Muscle layer of colon (tissue), 2 donors: ENCODE measurements around the gene PTPRH.
"Not testable (repeated sequence)": the region's sequence is repeated elsewhere in the genome, so short reads cannot be mapped to it uniquely, and the experiment has no call there.

ENCODE experiments used
- H3K27ac ChIP-seq: one replicate; pipeline ENCODE4 v1.7.0; 2013; ENCODE audit warnings: low read depth, mild to moderate bottlenecking, low read length, moderate library complexity
- H3K27me3 ChIP-seq, 2 donors: one replicate each; pipeline ENCODE4 v1.7.0; 2013; ENCODE audit warnings: low read length in 2 of 2, mild to moderate bottlenecking in 2 of 2; ENCODE audit not compliant: insufficient read depth in 2 of 2, control insufficient read depth in 1 of 2
- H3K36me3 ChIP-seq: one replicate; pipeline ENCODE4 v1.7.0; 2013; ENCODE audit warnings: mild to moderate bottlenecking, low read length; ENCODE audit not compliant: insufficient read depth
- H3K4me1 ChIP-seq: one replicate; pipeline ENCODE4 v1.7.0; 2013; ENCODE audit warnings: mild to moderate bottlenecking, low read length; ENCODE audit not compliant: insufficient read depth
- H3K4me3 ChIP-seq, 2 donors: one replicate each; pipeline ENCODE4 v1.7.0; 2013; ENCODE audit warnings: low read length in 2 of 2, low read depth in 1 of 2, mild to moderate bottlenecking in 1 of 2, moderate library complexity in 1 of 2
- H3K9ac ChIP-seq: one replicate; pipeline ENCODE4 v1.7.0; 2013; ENCODE audit warnings: low read length
- H3K9me3 ChIP-seq: one replicate; pipeline ENCODE4 v1.7.0; 2013; ENCODE audit warnings: mild to moderate bottlenecking, low read length
- donor health status: abdominal sarcoma.
- donor health status: Adenocarcinoma of cecum.

PTPRH gene

GRCh38 chr19:55216461-55217198 is 7.3 kb upstream of the PTPRH start:
- H3K4me3 ChIP-seq, result peak overlapping the region in 1 of 2 donors; percentile 33

GRCh38 chr19:55213547-55213946 is 4.2 kb upstream of the PTPRH start:
- peaks cover 7% of the 10 kb centered on the region for H3K9me3 ChIP-seq
- H3K4me3 ChIP-seq, result no peak overlapping the region
- H3K9ac ChIP-seq, result no peak overlapping the region
- no peaks in the 10 kb centered on the region for H3K4me1 ChIP-seq
- H3K27me3 ChIP-seq, result peaks cover 0 to 5% of the 10 kb centered on the region in 2 donors
- H3K36me3 ChIP-seq, result no peaks in the 10 kb centered on the region
- no peak overlapping the region for H3K27ac ChIP-seq

More at GRCh38 chr19:55216461-55217198, 7.3 kb upstream of the PTPRH start:
- Histone ChIP-seq H3K36me3 (no peaks in the 10 kb centered on the region), H3K27me3 (peaks cover 0 to 5% of the 10 kb centered on the region in 2 donors), H3K27ac (peak overlapping the region; percentile 13), H3K4me1 (no peaks in the 10 kb centered on the region), H3K9ac (no peak overlapping the region), H3K9me3 (peaks cover 7% of the 10 kb centered on the region)

- no peak overlapping the region for H3K4me3 ChIP-seq
- peaks cover 0 to 5% of the 10 kb centered on the region in 2 donors for H3K27me3 ChIP-seq
- H3K9ac ChIP-seq, result no peak overlapping the region
- H3K27ac ChIP-seq, result no peak overlapping the region
- H3K9me3 ChIP-seq, result peaks cover 7% of the 10 kb centered on the region
- no peaks in the 10 kb centered on the region for H3K4me1 ChIP-seq
- no peaks in the 10 kb centered on the region for H3K36me3 ChIP-seq
Measured at GRCh38 chr19:55212447-55212846, 3.1 kb upstream of the PTPRH start.

GRCh38 chr19:55209693-55210472 is 582 bp upstream of the PTPRH start:
- Histone ChIP-seq H3K9me3 (peaks cover 7% of the 10 kb centered on the region), H3K4me3 (no peak overlapping the region), H3K27me3 (peaks cover 5 to 7% of the 10 kb centered on the region in 2 donors), H3K9ac (no peak overlapping the region), H3K4me1 (no peaks in the 10 kb centered on the region), H3K36me3 (no peaks in the 10 kb centered on the region), H3K27ac (no peak overlapping the region)

- H3K9me3 ChIP-seq, result no peaks in the 10 kb centered on the region
- peak overlapping the region in 1 of 2 donors; percentile 38 for H3K4me3 ChIP-seq
- H3K4me1 ChIP-seq, result no peaks in the 10 kb centered on the region
- no peak overlapping the region for H3K27ac ChIP-seq
- H3K36me3 ChIP-seq, result no peaks in the 10 kb centered on the region
- H3K9ac ChIP-seq, result no peak overlapping the region
- peaks cover 2 to 7% of the 10 kb centered on the region in 2 donors for H3K27me3 ChIP-seq
Measured at GRCh38 chr19:55206664-55207500, 2.4 kb downstream of the PTPRH start.

GRCh38 chr19:55202199-55202598 is 7.1 kb downstream of the PTPRH start:
- H3K9ac ChIP-seq, H3K9me3 ChIP-seq, H3K27me3 ChIP-seq, H3K4me1 ChIP-seq, H3K36me3 ChIP-seq, H3K4me3 ChIP-seq, H3K27ac ChIP-seq: not testable (repeated sequence)

- Histone ChIP-seq H3K36me3 (no peaks in the 10 kb centered on the region), H3K27me3 (no peaks in the 10 kb centered on the region), H3K9me3 (no peaks in the 10 kb centered on the region), H3K9ac (no peak overlapping the region), H3K4me1 (no peaks in the 10 kb centered on the region), H3K27ac (no peak overlapping the region), H3K4me3 (no peak overlapping the region)
Measured at GRCh38 chr19:55199620-55200204, 9.6 kb downstream of the PTPRH start.

GRCh38 chr19:55198651-55199050 is 10.7 kb downstream of the PTPRH start:
- Histone ChIP-seq H3K36me3 (no peaks in the 10 kb centered on the region), H3K9ac (no peak overlapping the region), H3K27me3 (no peaks in the 10 kb centered on the region), H3K27ac (no peak overlapping the region), H3K4me1 (no peaks in the 10 kb centered on the region), H3K4me3 (no peak overlapping the region), H3K9me3 (no peaks in the 10 kb centered on the region)

- no peaks in the 10 kb centered on the region for H3K4me1 ChIP-seq
- no peak overlapping the region for H3K27ac ChIP-seq
- no peak overlapping the region for H3K4me3 ChIP-seq
- H3K36me3 ChIP-seq, result no peaks in the 10 kb centered on the region
- no peaks in the 10 kb centered on the region for H3K9me3 ChIP-seq
- H3K9ac ChIP-seq, result no peak overlapping the region
- H3K27me3 ChIP-seq, result no peaks in the 10 kb centered on the region
Measured at GRCh38 chr19:55197528-55197927, 11.8 kb downstream of the PTPRH start.

GRCh38 chr19:55196803-55197202 is 12.5 kb downstream of the PTPRH start:
- Histone ChIP-seq H3K9me3 (no peaks in the 10 kb centered on the region), H3K9ac (no peak overlapping the region), H3K4me3 (no peak overlapping the region), H3K27ac (no peak overlapping the region), H3K36me3 (no peaks in the 10 kb centered on the region), H3K27me3 (no peaks in the 10 kb centered on the region), H3K4me1 (no peaks in the 10 kb centered on the region)

GRCh38 chr19:55193481-55193880 is 15.8 kb downstream of the PTPRH start:
- H3K36me3 ChIP-seq, result no peaks in the 10 kb centered on the region
- H3K27ac ChIP-seq, result no peak overlapping the region
- H3K4me3 ChIP-seq, result no peak overlapping the region
- H3K4me1 ChIP-seq, result no peaks in the 10 kb centered on the region
- no peak overlapping the region for H3K9ac ChIP-seq
- no peaks in the 10 kb centered on the region for H3K27me3 ChIP-seq
- no peaks in the 10 kb centered on the region for H3K9me3 ChIP-seq
